Heart left ventricle (tissue), 16 donors: ENCODE measurements around the gene RELCH. TPM values are rescaled to one million over a fixed set of nuclear protein-coding genes. Genes with fewer than 3 reads are reported as not detected.

ENCODE experiments used
- ATAC-seq, 4 donors: fragments of 200-7000 bp; cut with Tn5 transposase; one replicate each; pipeline ENCODE4 v1.9.1; 2020 to 2022; ENCODE audit warnings: moderate library complexity in 4 of 4, mild to moderate bottlenecking in 3 of 4, moderate number of reproducible peaks in 1 of 4
- DNase-seq, 5 donors: peaks; one replicate each; pipeline ENCODE4 v3.0.0-alpha.2; 2020
- H3K27ac ChIP-seq, 12 donors: fragments of 200-600 bp; sonication (generic) in 4 of 12; one replicate each; pipeline versions ENCODE4 v1.5.0 to v1.8.0; 2016 to 2022; ENCODE audit warnings: mild to moderate bottlenecking in 2 of 12
- H3K27me3 ChIP-seq, 9 donors: fragments of 200-600 bp; sonication (generic) in 2 of 9; one replicate each; pipeline versions ENCODE4 v1.5.1 to v1.8.0; 2016 to 2022; ENCODE audit warnings: mild to moderate bottlenecking in 3 of 9
- H3K36me3 ChIP-seq, 9 donors: fragments of 200-600 bp; sonication (generic) in 2 of 9; one replicate each; pipeline versions ENCODE4 v1.5.0 to v1.8.0; 2018 to 2022; ENCODE audit warnings: mild to moderate bottlenecking in 2 of 9
- H3K4me1 ChIP-seq, 12 donors: fragments of 200-600 bp; sonication (generic) in 4 of 12; one replicate each; pipeline versions ENCODE4 v1.5.0 to v1.8.0; 2016 to 2022; ENCODE audit warnings: mild to moderate bottlenecking in 3 of 12
- H3K4me3 ChIP-seq, 12 donors: fragments of 200-600 bp; sonication (generic) in 4 of 12; one replicate each; pipeline versions ENCODE4 v1.5.0 to v1.8.0; 2017 to 2022; ENCODE audit warnings: mild to moderate bottlenecking in 9 of 12, moderate library complexity in 4 of 12
- H3K9me3 ChIP-seq, 12 donors: fragments of 200-600 bp; sonication (generic) in 4 of 12; one replicate each; pipeline versions ENCODE4 v1.5.0 to v1.8.0; 2016 to 2022; ENCODE audit warnings: mild to moderate bottlenecking in 1 of 12
- CTCF ChIP-seq, 12 donors: fragments of 200-600 bp; sonication (generic) in 4 of 12; IDR thresholded peaks; one replicate each; pipeline versions ENCODE4 v1.5.0 to v1.8.0; 2018 to 2022; ENCODE audit warnings: antibody characterized with exemption in 12 of 12, mild to moderate bottlenecking in 5 of 12
- POLR2A ChIP-seq, 2 donors: fragments of 450-650 bp; IDR thresholded peaks; one replicate each; pipeline ENCODE4 v1.6.1; 2017; ENCODE audit warnings: antibody characterized with exemption in 2 of 2, mild to moderate bottlenecking in 2 of 2, moderate library complexity in 2 of 2
- WGBS, 4 donors: extraction: QIAGEN DNeasy Blood & Tissue Kit in 2 of 4; methylation state at CpG; one replicate each; pipeline versions ENCODE4 v1.1.5 to v1.1.7; 2013 to 2018; 5-methylcytosine and 5-hydroxymethylcytosine counted together
- intact Hi-C, 10 donors: fragments of 100-400 bp; cut with DNase I; formaldehyde crosslinking; loops; one replicate each; pipeline versions ENCODE4 v1.11.1 to v1.14.2; 2022
- polyA plus RNA-seq, 2 donors: library from polyadenylated mRNA; stranded (reverse); fragments of 200-250 nt; gene quantifications; one replicate each; pipeline ENCODE4 v1.2.3, GENCODE V29; 2013
- total RNA-seq, 9 donors: library from RNA; depleted of rRNA in 2 of 9; stranded (reverse); fragments of >200 nt in 2 of 9; fragmentation: NEBNext Ultra II Directional in 3 of 9; extraction: Animal tissue kit (Norgen Biotek cat#: 25700) in 3 of 9; gene quantifications; one replicate each; pipeline versions ENCODE4 v1.1.0 to v1.2.4, GENCODE V29; 2016 to 2023
- donor health status: ischemic (EF 13 %, LVEDD 7.1; RV severe dilation, severe dysfunction).
- donor health status: healthy with polysubstance abuse.
- donor health status: DM: no; HTN: yes; CAD: no.
- donor health status: DM: no; HTN: no; CAD: no.
- donor health status: ischemic (EF 25% LVEDD 6.9; RV normal size, moderate dysfunction).
- donor health status: ischemic (EF 25% LVEDD 5.7; RV mildly dilated, moderate dysfunction).
- donor health status: healthy.
- donor health status: DM: yes; HTN: yes; CAD: no.
- donor health status: ischemic (EF 35%, LVEDD 5.7; RV mildly dilated, moderate dysfunction).
- donor health status: nonischemic (EF 11% LVEDD 7.7; RV severe dilation, severe dysfunction).
- donor health status: DM: yes; HTN: yes; CAD: no.
- donor health status: PGD.
- donor health status: ischemic (EF 29% LVEDD 5.4; RV normal size, mild dysfunction).
- donor health status: nonischemic (EF 23%, LVEDD 6.1; RV moderate dilation, normal function).

The RELCH gene
- total and polyA plus RNA-seq, 11 donors = 7.4 to 24.8 (median 14.3) TPM

DNA sequence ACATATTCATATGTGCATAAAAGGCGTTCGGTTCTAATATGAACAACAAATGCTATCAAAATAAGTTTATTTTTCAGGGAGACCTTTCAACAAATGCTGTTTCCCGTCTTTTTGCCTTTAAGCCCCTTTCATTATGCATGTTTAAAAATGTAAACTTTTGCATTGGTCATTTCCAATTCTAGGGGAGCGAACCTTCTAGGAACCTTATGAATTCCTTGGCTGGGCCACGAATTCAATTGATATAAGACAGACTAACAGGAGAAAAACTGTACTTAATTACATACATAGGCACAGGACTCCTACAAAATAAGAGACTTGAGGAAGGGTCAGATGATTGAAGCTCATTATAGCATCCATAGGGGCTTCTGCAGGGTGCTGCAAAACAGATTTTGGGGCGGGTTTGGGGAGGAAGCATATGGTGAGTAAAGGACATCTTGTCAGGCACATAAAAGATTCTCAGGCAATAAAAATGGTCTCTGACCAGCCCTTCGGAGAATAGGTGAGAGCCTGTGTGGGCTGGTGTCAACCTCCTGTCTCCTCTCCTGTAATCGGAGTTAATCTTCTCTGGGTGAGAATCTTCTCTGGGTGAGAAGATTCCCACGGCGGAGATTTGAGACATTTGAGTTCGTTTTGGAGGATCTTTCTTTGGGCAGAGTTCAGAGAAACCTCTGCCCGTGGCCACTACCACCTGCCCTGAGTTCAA lies 139.7 kb downstream of the RELCH start:
- H3K27me3 ChIP-seq = peaks cover 18 to 69% (median 47%) of the 10 kb centered on the region in 9 donors
- intact Hi-C loops = loop anchor here in 1 of 10 donors (10.0 kb wide), 1 partner anchor 258 kb away; no protein-coding TSS in a partner anchor
- DNase-seq = no peak
- H3K27ac ChIP-seq = no peak overlapping the region
- ATAC-seq = no peak
- H3K9me3 ChIP-seq = no peaks in the 10 kb centered on the region
- H3K4me1 ChIP-seq = peaks cover 4 to 76% (median 31%) of the 10 kb centered on the region in 12 donors
- no peaks in the 10 kb centered on the region for H3K36me3 ChIP-seq
- 36 to 52% (median 45%) methylated on average over 12 of the region's 12 CpGs for WGBS, 4 donors
- TF ChIP-seq POLR2A (IDR thresholded peaks at IDR 0.05) (no peak), CTCF (IDR thresholded peaks at IDR 0.05) (no peak)
- peak overlapping the region in 7 of 12 donors; percentile 28 to 61 (median 54) for H3K4me3 ChIP-seq

- WGBS, 4 donors = 41 to 50% (median 45%) methylated on average over 7 of the region's 7 CpGs
- H3K4me1 ChIP-seq = peaks cover 4 to 81% (median 31%) of the 10 kb centered on the region in 12 donors
- ATAC-seq = peak in 2 of 4 donors; percentile 17 to 47
These were observed 140.9 kb downstream of the RELCH start for GRCh38 chr18:62327977-62328376.

GRCh38 chr18:62328586-62329525 lies 141.8 kb downstream of the RELCH start:
- intact Hi-C loops = loop anchor here in 1 of 10 donors (10.0 kb wide), 1 partner anchor 256 kb away; no protein-coding TSS in a partner anchor
- no peak for ATAC-seq
- H3K4me1 ChIP-seq = peaks cover 4 to 77% (median 31%) of the 10 kb centered on the region in 12 donors
- no peak for DNase-seq
- H3K4me3 ChIP-seq = no peak overlapping the region
- WGBS, 4 donors = 71 to 83% (median 79%) methylated on average over 6 of the region's 6 CpGs
- H3K36me3 ChIP-seq = no peaks in the 10 kb centered on the region
- H3K27me3 ChIP-seq = peaks cover 18 to 73% (median 47%) of the 10 kb centered on the region in 9 donors
- no peak for TF ChIP-seq CTCF (IDR thresholded peaks at IDR 0.05)
- no peak for TF ChIP-seq POLR2A (IDR thresholded peaks at IDR 0.05)
- H3K9me3 ChIP-seq = no peaks in the 10 kb centered on the region
- H3K27ac ChIP-seq = no peak overlapping the region

More at GRCh38 chr18:62327977-62328376, 140.9 kb downstream of the RELCH start:
- no peaks in the 10 kb centered on the region for H3K9me3 ChIP-seq
- DNase-seq = no peak
- peaks cover 18 to 67% (median 47%) of the 10 kb centered on the region in 9 donors for H3K27me3 ChIP-seq
- no peak overlapping the region for H3K27ac ChIP-seq
- no peaks in the 10 kb centered on the region for H3K36me3 ChIP-seq
- H3K4me3 ChIP-seq = no peak overlapping the region
- no peak for TF ChIP-seq CTCF (IDR thresholded peaks at IDR 0.05)
- no peak for TF ChIP-seq POLR2A (IDR thresholded peaks at IDR 0.05)
- intact Hi-C loops = loop anchor here in 1 of 10 donors (10.0 kb wide), 1 partner anchor 257 kb away; no protein-coding TSS in a partner anchor
